ENCODE results near the gene GPR107. TPM values are rescaled to one million over a fixed set of nuclear protein-coding genes. Genes with fewer than 3 reads are reported as not detected.

The GPR107 gene
- total RNA-seq, 4 donors from 2014 or later: 24.2 to 38.4 (median 30.4) TPM

DNA sequence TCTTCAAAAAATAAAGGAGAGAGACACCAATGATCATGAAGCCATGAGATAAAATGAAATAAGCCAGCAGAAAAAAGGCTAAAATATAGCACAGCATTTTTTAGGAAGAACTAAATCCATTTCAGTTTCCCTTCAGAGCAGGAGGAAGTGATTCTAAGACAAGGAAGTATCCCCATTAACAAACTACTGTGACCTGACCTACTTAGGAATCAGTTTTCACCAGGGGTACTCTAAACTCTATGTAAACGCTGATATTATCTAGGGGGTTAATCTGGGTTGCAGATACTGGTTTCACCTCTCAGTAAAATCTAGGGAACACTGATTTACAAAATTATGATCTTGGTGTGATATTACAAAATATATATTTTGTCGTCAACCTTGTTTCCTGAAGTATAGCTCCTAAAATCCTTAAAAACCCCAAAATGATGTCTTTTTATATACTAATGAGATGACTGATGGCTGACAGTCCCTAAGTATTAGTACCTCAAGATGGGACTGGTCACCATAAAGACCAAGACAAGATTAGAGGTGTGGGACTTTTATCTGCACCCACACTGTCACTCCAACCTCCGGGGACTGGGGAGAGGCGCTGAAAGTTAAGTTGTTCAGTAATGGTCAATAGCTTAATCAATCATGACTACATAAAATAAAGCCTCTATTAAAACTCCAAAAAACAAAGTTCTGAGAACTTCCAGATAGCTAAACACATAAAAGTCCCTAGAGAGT, 7.8 kb upstream of the GPR107 start:
- Histone ChIP-seq H3K9me3 (no peaks in the 10 kb centered on the region), H3K4me1 (peaks cover 3 to 29% (median 17%) of the 10 kb centered on the region in 3 donors), H3K4me3 (no peak overlapping the region), H3K27me3 (no peaks in the 10 kb centered on the region), H3K27ac (peak overlapping the region in 3 of 4 donors; percentile 7 to 99 (median 97)), H3K36me3 (no peaks in the 10 kb centered on the region)
- TF ChIP-seq, protein P1, sequence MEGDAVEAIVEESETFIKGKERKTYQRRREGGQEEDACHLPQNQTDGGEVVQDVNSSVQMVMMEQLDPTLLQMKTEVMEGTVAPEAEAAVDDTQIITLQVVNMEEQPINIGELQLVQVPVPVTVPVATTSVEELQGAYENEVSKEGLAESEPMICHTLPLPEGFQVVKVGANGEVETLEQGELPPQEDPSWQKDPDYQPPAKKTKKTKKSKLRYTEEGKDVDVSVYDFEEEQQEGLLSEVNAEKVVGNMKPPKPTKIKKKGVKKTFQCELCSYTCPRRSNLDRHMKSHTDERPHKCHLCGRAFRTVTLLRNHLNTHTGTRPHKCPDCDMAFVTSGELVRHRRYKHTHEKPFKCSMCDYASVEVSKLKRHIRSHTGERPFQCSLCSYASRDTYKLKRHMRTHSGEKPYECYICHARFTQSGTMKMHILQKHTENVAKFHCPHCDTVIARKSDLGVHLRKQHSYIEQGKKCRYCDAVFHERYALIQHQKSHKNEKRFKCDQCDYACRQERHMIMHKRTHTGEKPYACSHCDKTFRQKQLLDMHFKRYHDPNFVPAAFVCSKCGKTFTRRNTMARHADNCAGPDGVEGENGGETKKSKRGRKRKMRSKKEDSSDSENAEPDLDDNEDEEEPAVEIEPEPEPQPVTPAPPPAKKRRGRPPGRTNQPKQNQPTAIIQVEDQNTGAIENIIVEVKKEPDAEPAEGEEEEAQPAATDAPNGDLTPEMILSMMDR (IDR thresholded peaks at IDR 0.05): no peak
- no peak for TF ChIP-seq POLR2AphosphoS5 (IDR thresholded peaks at IDR 0.05)
- no peak for TF ChIP-seq EP300 (IDR thresholded peaks at IDR 0.05)
- no peak for TF ChIP-seq POLR2A (IDR thresholded peaks at IDR 0.05)
- no peak for ATAC-seq
- 69 to 80% methylated on average over 4 of the region's 4 CpGs for WGBS, 2 donors (ENCODE audit: low coverage in 1 of 2)

DNA sequence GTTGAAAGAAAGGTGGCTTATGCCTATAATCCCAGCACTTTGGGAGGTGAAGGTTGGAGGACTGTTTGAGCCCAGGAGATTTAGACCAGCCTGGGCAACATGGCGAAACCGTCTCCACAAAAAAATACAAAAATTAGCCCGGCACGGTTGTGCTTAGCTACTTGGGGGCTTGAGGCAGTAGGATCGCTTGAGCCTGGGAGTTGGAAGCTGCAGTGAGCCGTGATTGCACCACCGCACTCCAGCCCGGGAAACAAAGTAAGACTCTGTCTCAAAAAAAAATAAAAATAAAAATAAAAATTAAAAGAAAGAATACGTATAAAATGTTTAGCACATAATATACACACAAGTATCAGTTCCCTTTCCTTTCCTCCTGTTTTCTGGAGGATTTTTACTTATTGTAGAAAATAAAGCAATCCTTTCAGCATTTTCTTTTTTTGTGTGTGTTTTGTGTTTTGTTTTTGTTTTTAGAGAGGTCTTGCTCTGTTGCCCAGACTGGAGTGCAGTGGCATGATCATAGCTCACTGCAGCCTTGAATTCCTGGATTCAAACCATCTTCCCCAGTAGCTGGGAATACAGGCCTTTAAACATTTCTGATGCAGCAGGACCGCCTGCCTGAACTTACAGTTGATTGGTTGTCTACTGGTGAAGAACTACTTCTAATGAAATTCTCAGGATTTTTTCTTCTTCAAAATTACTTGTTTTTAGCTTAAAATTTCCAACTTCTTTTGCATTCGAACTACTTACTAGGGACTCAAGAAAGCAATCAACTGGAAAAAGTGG, 4.1 kb upstream of the GPR107 start:
- H3K9me3 ChIP-seq: no peaks in the 10 kb centered on the region

DNA sequence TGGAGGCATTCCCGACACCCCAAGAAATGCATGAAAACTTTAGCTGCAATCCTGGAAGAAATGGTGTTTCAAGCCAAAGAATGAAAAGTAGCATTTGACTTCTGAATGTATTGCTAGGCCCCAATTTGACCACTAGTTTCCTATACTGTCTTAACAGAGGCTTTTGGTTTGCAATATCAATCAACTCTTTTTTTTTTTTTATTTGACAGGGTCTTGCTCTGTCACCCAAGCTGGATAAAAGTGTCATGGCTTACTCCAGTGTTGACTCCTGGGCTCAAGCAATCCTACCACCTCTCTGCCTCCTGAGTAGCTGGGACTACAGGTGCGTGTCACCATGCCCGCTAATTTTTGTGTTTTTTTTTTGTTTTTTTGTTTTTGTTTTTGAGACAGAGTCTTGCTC, 3.2 kb upstream of the GPR107 start:
- Histone ChIP-seq H3K27me3 (no peaks in the 10 kb centered on the region), H3K36me3 (no peaks in the 10 kb centered on the region)
- 94 to 95% methylated on average over 3 of the region's 3 CpGs for WGBS, 2 donors (ENCODE audit: low coverage in 1 of 2)

More for the DNA sequence above, 4.1 kb upstream of the GPR107 start:
- no peak overlapping the region for H3K27ac ChIP-seq
- TF ChIP-seq EP300 (IDR thresholded peaks at IDR 0.05) (no peak), POLR2AphosphoS5 (IDR thresholded peaks at IDR 0.05) (no peak), POLR2A (IDR thresholded peaks at IDR 0.05) (no peak)
- TF ChIP-seq, protein P1 (IDR thresholded peaks at IDR 0.05): no peak
- H3K4me1 ChIP-seq: peaks cover under 1 to 42% (median 16%) of the 10 kb centered on the region in 3 donors
- no peaks in the 10 kb centered on the region for H3K36me3 ChIP-seq
- H3K27me3 ChIP-seq: no peaks in the 10 kb centered on the region
- no peak for ATAC-seq
- H3K4me3 ChIP-seq: no peak overlapping the region
- WGBS, 2 donors (ENCODE audit: low coverage in 1 of 2): 72 to 82% methylated on average over 5 to 11 of the region's 11 CpGs

DNA sequence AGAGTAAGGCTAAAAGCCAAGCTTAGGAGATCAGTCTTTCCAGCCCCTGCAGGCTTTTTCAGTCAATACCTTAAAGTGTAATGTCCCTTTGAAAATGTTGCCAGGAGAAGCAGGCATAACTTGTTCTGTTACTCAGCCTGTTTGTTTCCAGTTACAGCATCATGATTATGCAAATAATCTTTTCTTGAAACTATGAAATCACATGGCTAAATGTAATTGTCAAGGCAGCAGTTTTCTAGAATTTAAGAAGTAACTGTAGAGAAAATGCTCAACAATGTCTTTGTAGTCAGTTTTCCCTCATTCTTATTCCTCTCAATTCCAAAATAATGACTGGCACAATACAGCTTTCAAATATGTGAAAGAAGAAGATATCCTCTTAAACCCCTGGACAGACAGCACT, 1.9 kb upstream of the GPR107 start:
- H3K9me3 ChIP-seq: no peaks in the 10 kb centered on the region
- peak overlapping the region in 2 of 4 donors; percentile 4 to 26 for H3K27ac ChIP-seq
- H3K36me3 ChIP-seq: no peaks in the 10 kb centered on the region
- no peak for TF ChIP-seq POLR2A (IDR thresholded peaks at IDR 0.05)
- TF ChIP-seq, protein P1 (IDR thresholded peaks at IDR 0.05): no peak
- no peak for TF ChIP-seq POLR2AphosphoS5 (IDR thresholded peaks at IDR 0.05)
- no peak for TF ChIP-seq EP300 (IDR thresholded peaks at IDR 0.05)
- no peaks in the 10 kb centered on the region for H3K27me3 ChIP-seq
- H3K4me1 ChIP-seq: peaks cover 0 to 44% (median 11%) of the 10 kb centered on the region in 3 donors
- no peak for ATAC-seq
- H3K4me3 ChIP-seq: no peak overlapping the region

More for the DNA sequence above, 3.2 kb upstream of the GPR107 start:
- no peak overlapping the region for H3K27ac ChIP-seq
- no peak for ATAC-seq
- H3K9me3 ChIP-seq: no peaks in the 10 kb centered on the region
- H3K4me3 ChIP-seq: no peak overlapping the region
- TF ChIP-seq POLR2AphosphoS5 (IDR thresholded peaks at IDR 0.05): no peak
- TF ChIP-seq, protein P1 (IDR thresholded peaks at IDR 0.05): no peak
- no peak for TF ChIP-seq POLR2A (IDR thresholded peaks at IDR 0.05)
- TF ChIP-seq EP300 (IDR thresholded peaks at IDR 0.05): no peak
- peaks cover 0 to 42% (median 11%) of the 10 kb centered on the region in 3 donors for H3K4me1 ChIP-seq
